GM21528 (cell line): ENCODE data around the gene GGPS1.
"Not testable (repeated sequence)": the region's sequence is repeated elsewhere in the genome, so short reads cannot be mapped to it uniquely, and the experiment has no call there.

Source experiments
- ATAC-seq: cut with Tn5 transposase; IDR thresholded peaks from one replicate; pipeline ENCODE4 v1.9.1; 2021; ENCODE audit warnings: mild to moderate bottlenecking, moderate library complexity; ENCODE audit not compliant: unreplicated experiment, low FRiP score

Gene GGPS1

GRCh38 chr1:235304549-235305451, 23.6 kb upstream of the GGPS1 start:
- no peak for ATAC-seq

- ATAC-seq: no peak
These were observed 20.9 kb upstream of the GGPS1 start for GRCh38 chr1:235307158-235308124.

GRCh38 chr1:235309206-235309605, 19.2 kb upstream of the GGPS1 start:
- ATAC-seq: not testable (repeated sequence)

GRCh38 chr1:235313262-235313661, 15.1 kb upstream of the GGPS1 start:
- no peak for ATAC-seq

GRCh38 chr1:235313931-235314678, 14.3 kb upstream of the GGPS1 start:
- ATAC-seq: no peak

GRCh38 chr1:235315173-235315572, 13.2 kb upstream of the GGPS1 start:
- no peak for ATAC-seq

GRCh38 chr1:235315735-235316134, 12.6 kb upstream of the GGPS1 start:
- ATAC-seq: no peak

- no peak for ATAC-seq
These were observed 11.2 kb upstream of the GGPS1 start for GRCh38 chr1:235317168-235317567.

GRCh38 chr1:235319255-235319654, 9.1 kb upstream of the GGPS1 start:
- no peak for ATAC-seq

- no peak for ATAC-seq
These were observed 7.7 kb upstream of the GGPS1 start for GRCh38 chr1:235320521-235321179.

GRCh38 chr1:235324296-235324695, 4.1 kb upstream of the GGPS1 start:
- ATAC-seq: no peak

- ATAC-seq: no peak
These were observed 3.2 kb upstream of the GGPS1 start for GRCh38 chr1:235325139-235325538.

GRCh38 chr1:235325854-235326253, 2.5 kb upstream of the GGPS1 start:
- ATAC-seq: no peak

GRCh38 chr1:235326719-235327558, 1.4 kb upstream of the GGPS1 start:
- peak; percentile 27 for ATAC-seq

GRCh38 chr1:235327559-235328270, 655 bp upstream of the GGPS1 start, which contains the start of gene ARID4B:
Gene ARID4B, minus strand, starts transcription at chr1:235328179. Its CDS starts 1,260 bp downstream, at chr1:235326919.
- ATAC-seq: peak; percentile 6

GRCh38 chr1:235329139-235329902, 951 bp downstream of the GGPS1 start:
- peak; percentile 19 for ATAC-seq

- no peak for ATAC-seq
These were observed 2.5 kb downstream of the GGPS1 start for GRCh38 chr1:235330918-235331285.

GRCh38 chr1:235331401-235331800, 3.0 kb downstream of the GGPS1 start:
- no peak for ATAC-seq
